DMS53 (cell line): ENCODE measurements around the gene TRABD2B.

Experiments
- DNase-seq: peaks from one replicate; lab custom pipeline; 2025; lab: John Stamatoyannopoulos, UW

Gene TRABD2B

GRCh38 chr1:47757226-47757975 is 239.8 kb downstream of the TRABD2B start:
- DNase-seq = no peak

- DNase-seq = no peak
These were observed 240.8 kb downstream of the TRABD2B start for GRCh38 chr1:47756411-47756810.

GRCh38 chr1:47756006-47756405 is 241.2 kb downstream of the TRABD2B start:
- DNase-seq = peak; percentile 30

- DNase-seq = peak; percentile 78
These were observed 241.8 kb downstream of the TRABD2B start for GRCh38 chr1:47755101-47755990.

GRCh38 chr1:47754221-47754620 is 243.0 kb downstream of the TRABD2B start:
- no peak for DNase-seq

- DNase-seq = no peak
These were observed 243.4 kb downstream of the TRABD2B start for GRCh38 chr1:47753808-47754207.

GRCh38 chr1:47752559-47752958 is 244.6 kb downstream of the TRABD2B start:
- no peak for DNase-seq

GRCh38 chr1:47751996-47752451 is 245.2 kb downstream of the TRABD2B start:
- DNase-seq = no peak

- DNase-seq = peak; percentile 87
These were observed 246.0 kb downstream of the TRABD2B start for GRCh38 chr1:47751193-47751592.

GRCh38 chr1:47745715-47746609 is 251.2 kb downstream of the TRABD2B start:
- DNase-seq = no peak

GRCh38 chr1:47742890-47743760 is 254.1 kb downstream of the TRABD2B start:
- DNase-seq = no peak

GRCh38 chr1:47738560-47739182 is 258.5 kb downstream of the TRABD2B start:
- DNase-seq = peak; percentile 80

GRCh38 chr1:47732489-47732888 is 264.7 kb downstream of the TRABD2B start:
- peak; percentile 89 for DNase-seq

- DNase-seq = no peak
These were observed 265.5 kb downstream of the TRABD2B start for GRCh38 chr1:47731730-47732129.

GRCh38 chr1:47729685-47730084 is 267.5 kb downstream of the TRABD2B start:
- DNase-seq = no peak

- no peak for DNase-seq
These were observed 269.5 kb downstream of the TRABD2B start for GRCh38 chr1:47727697-47728085.

- DNase-seq = no peak
These were observed 270.0 kb downstream of the TRABD2B start for GRCh38 chr1:47727051-47727696.

- DNase-seq = peak; percentile 95
These were observed 271.0 kb downstream of the TRABD2B start for GRCh38 chr1:47725992-47726855.

GRCh38 chr1:47725511-47725991 is 271.6 kb downstream of the TRABD2B start:
- DNase-seq = peak; percentile 73
